Fibroblast of lung (primary cell): ENCODE measurements around the gene UBA1. TPM values are rescaled to one million over a fixed set of nuclear protein-coding genes. Genes with fewer than 3 reads are reported as not detected.
A peak's percentile ranks its signal among the peaks of the same experiment; 100 is the strongest.

ENCODE experiments used
- DNase-seq, 2 donors: peaks; one replicate each; pipeline versions ENCODE4 v3.0.0 to v3.0.0-alpha.2; 2010; ENCODE audit warnings: low read depth in 2 of 2
- H2AFZ ChIP-seq: 2 replicates; pipeline ENCODE4 v1.5.1; 2012; ENCODE audit warnings: low read length, control low read depth, inconsistent platforms
- H3K27ac ChIP-seq: 2 replicates; pipeline ENCODE4 v1.5.1; 2011; ENCODE audit warnings: low read length, control low read depth; ENCODE audit not compliant: insufficient read depth
- H3K27me3 ChIP-seq: 2 replicates; pipeline ENCODE4 v1.5.1; 2011; ENCODE audit warnings: mild to moderate bottlenecking, low read length; ENCODE audit not compliant: control insufficient read depth, insufficient read depth
- H3K36me3 ChIP-seq: 2 replicates; pipeline ENCODE4 v1.5.1; 2011; ENCODE audit warnings: low read length; ENCODE audit not compliant: control insufficient read depth, insufficient read depth
- H3K4me1 ChIP-seq: 2 replicates; pipeline ENCODE4 v1.5.1; 2011; ENCODE audit warnings: low read length; ENCODE audit not compliant: control insufficient read depth, insufficient read depth; ENCODE audit errors: extremely low read depth
- H3K4me2 ChIP-seq: 2 replicates; pipeline ENCODE4 v1.5.1; 2011; ENCODE audit warnings: low read length, control low read depth; ENCODE audit not compliant: insufficient read depth; ENCODE audit errors: extremely low read depth
- H3K4me3 ChIP-seq, 4 experiments: fragments of 200-600 bp in 1 of 4; sonication (generic) in 1 of 4; replicated peaks in 1 of 4; 2 replicates each; pipeline ENCODE4 v1.5.1; 2011 to 2016; ENCODE audit warnings: low read length in 4 of 4, low read depth in 3 of 4, mild to moderate bottlenecking in 3 of 4, control low read depth in 2 of 4, inconsistent platforms in 1 of 4, mixed read lengths in 1 of 4; ENCODE audit not compliant: insufficient read depth in 1 of 4; ENCODE audit errors: control extremely low read depth in 1 of 4
- H3K79me2 ChIP-seq: 2 replicates; pipeline ENCODE4 v1.5.1; 2012; ENCODE audit warnings: mild to moderate bottlenecking, low read length, inconsistent platforms; ENCODE audit not compliant: control insufficient read depth, insufficient read depth
- H3K9ac ChIP-seq: 2 replicates; pipeline ENCODE4 v1.5.1; 2011; ENCODE audit warnings: mild to moderate bottlenecking, low read length, control low read depth; ENCODE audit not compliant: insufficient read depth
- H3K9me3 ChIP-seq: 2 replicates; pipeline ENCODE4 v1.5.1; 2012; ENCODE audit warnings: low read depth, low read length; ENCODE audit not compliant: control insufficient read depth, insufficient read depth
- H4K20me1 ChIP-seq: 2 replicates; pipeline ENCODE4 v1.5.1; 2011; ENCODE audit warnings: low read length; ENCODE audit not compliant: control insufficient read depth, insufficient read depth; ENCODE audit errors: extremely low read depth
- EZH2 ChIP-seq: IDR thresholded peaks from 2 replicates; pipeline ENCODE4 v1.5.1; 2012; ENCODE audit warnings: low read length, control low read depth, mild to moderate bottlenecking; ENCODE audit errors: missing control alignments
- polyA plus RNA-seq, 2 donors: library from polyadenylated mRNA; depleted of rRNA in 1 of 2; stranded (reverse) in 1 of 2; unstranded in 1 of 2; fragments of >200 nt; gene quantifications; 2 replicates each; pipeline ENCODE4 v1.2.1, GENCODE V29; 2011 to 2012; ENCODE audit warnings: missing spikeins in 1 of 2
- total RNA-seq: library from RNA; depleted of rRNA; stranded (reverse); fragments of >200 nt; gene quantifications from 2 replicates; pipeline ENCODE4 v1.2.1, GENCODE V29; 2014
- TF ChIP-seq, protein P1 (sequence below), 2 donors: IDR thresholded peaks in 1 of 2; conservative IDR thresholded peaks in 1 of 2; 1 replicate in 1 of 2; 2 replicates in 1 of 2; pipeline ENCODE4 v1.5.1; 2011 to 2012; ENCODE audit warnings: low read length in 2 of 2, control low read depth in 1 of 2, inconsistent platforms in 1 of 2, low read depth in 1 of 2, mild to moderate bottlenecking in 1 of 2

UBA1 gene
- total and polyA plus RNA-seq, 2 donors (not counting 1 experiment from before 2014, with no cell fraction given) = 135 to 158 TPM

DNA sequence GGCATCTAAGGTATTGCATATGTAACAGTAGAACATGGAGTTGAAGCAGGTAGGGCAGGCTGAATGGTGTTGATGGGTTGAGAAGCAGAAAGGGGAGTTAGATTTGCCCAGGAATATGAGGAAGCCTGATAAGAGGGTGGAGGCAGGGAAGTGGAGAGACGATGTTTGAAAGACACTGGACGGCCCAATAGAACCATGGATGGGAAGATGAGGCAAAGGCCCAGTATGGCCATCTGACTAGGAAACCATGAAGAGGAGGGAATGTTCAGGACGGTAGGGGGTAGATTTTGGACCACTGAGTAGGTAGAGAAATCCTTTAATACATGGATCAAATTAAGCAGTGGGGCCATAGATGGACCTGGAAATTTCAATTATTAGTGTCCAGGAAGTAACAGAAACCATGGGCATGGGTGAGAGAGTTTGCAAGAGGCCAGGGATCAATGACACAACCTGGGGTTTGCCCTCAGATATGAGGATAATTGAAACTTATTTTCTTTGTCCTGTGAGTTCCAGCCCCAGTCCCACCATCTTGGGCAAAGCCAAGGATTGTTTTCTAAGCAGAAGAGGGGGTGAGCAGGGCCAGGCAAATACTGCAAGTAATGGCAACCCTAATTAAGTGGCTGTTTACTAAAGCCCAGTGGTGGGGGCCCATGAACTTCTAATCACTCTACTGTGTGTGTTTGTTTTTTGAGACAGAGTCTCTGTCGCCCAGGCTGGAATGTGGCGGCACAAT lies 36.7 kb downstream of the UBA1 start:
- H3K9ac ChIP-seq = no peak overlapping the region
- TF ChIP-seq EZH2 = no peak
- TF ChIP-seq, protein P1, sequence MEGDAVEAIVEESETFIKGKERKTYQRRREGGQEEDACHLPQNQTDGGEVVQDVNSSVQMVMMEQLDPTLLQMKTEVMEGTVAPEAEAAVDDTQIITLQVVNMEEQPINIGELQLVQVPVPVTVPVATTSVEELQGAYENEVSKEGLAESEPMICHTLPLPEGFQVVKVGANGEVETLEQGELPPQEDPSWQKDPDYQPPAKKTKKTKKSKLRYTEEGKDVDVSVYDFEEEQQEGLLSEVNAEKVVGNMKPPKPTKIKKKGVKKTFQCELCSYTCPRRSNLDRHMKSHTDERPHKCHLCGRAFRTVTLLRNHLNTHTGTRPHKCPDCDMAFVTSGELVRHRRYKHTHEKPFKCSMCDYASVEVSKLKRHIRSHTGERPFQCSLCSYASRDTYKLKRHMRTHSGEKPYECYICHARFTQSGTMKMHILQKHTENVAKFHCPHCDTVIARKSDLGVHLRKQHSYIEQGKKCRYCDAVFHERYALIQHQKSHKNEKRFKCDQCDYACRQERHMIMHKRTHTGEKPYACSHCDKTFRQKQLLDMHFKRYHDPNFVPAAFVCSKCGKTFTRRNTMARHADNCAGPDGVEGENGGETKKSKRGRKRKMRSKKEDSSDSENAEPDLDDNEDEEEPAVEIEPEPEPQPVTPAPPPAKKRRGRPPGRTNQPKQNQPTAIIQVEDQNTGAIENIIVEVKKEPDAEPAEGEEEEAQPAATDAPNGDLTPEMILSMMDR (conservative IDR thresholded peaks at IDR 0.05 in 1 of 2, IDR thresholded peaks at IDR 0.05 in 1 of 2; ENCODE audit: low read depth in 1 of 2, low read length in 2 of 2) = no peak
- no peaks in the 10 kb centered on the region for H4K20me1 ChIP-seq

DNA sequence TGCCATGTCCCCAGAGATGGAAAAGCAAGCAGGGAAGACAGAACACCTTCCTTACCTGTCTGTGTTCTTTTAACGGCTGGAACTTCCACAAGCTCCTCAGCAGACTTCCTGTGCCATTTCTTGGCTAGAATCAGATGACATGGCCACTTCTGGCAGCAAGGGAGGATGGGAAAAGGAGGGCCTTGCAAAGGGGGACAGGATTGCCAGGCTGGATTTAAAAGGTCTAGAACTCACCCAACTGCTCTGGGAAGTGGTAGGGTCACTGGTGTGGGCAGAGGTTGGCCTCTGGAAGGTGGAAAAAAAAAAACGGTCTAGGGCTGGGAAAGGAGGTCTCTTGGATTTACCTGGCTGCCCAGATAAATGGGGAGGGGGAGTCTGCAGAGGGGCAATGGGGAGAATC lies 37.5 kb downstream of the UBA1 start:
- peaks cover 7% of the 10 kb centered on the region for H3K36me3 ChIP-seq
- no peaks in the 10 kb centered on the region for H4K20me1 ChIP-seq
- no peaks in the 10 kb centered on the region for H3K27me3 ChIP-seq
- no peaks in the 10 kb centered on the region for H3K4me1 ChIP-seq
- no peaks in the 10 kb centered on the region for H3K9me3 ChIP-seq
- H3K4me2 ChIP-seq = no peak overlapping the region
- H3K79me2 ChIP-seq = peaks cover 22% of the 10 kb centered on the region
- H3K9ac ChIP-seq = no peak overlapping the region
- no peak for TF ChIP-seq EZH2
- TF ChIP-seq, protein P1 (conservative IDR thresholded peaks at IDR 0.05 in 1 of 2, IDR thresholded peaks at IDR 0.05 in 1 of 2; ENCODE audit: low read depth in 1 of 2, low read length in 2 of 2) = no peak
- no peak for DNase-seq
- H2AFZ ChIP-seq = no peak overlapping the region
- no peak overlapping the region for H3K4me3 ChIP-seq
- no peak overlapping the region for H3K27ac ChIP-seq

More for the DNA sequence above, 36.7 kb downstream of the UBA1 start:
- Histone ChIP-seq H3K27me3 (no peaks in the 10 kb centered on the region), H3K27ac (no peak overlapping the region), H3K79me2 (peaks cover 13% of the 10 kb centered on the region), H3K36me3 (peaks cover 11% of the 10 kb centered on the region), H3K4me1 (no peaks in the 10 kb centered on the region), H3K4me3 (no peak overlapping the region), H3K4me2 (no peak overlapping the region), H2AFZ (no peak overlapping the region), H3K9me3 (no peaks in the 10 kb centered on the region)
- DNase-seq = no peak

DNA sequence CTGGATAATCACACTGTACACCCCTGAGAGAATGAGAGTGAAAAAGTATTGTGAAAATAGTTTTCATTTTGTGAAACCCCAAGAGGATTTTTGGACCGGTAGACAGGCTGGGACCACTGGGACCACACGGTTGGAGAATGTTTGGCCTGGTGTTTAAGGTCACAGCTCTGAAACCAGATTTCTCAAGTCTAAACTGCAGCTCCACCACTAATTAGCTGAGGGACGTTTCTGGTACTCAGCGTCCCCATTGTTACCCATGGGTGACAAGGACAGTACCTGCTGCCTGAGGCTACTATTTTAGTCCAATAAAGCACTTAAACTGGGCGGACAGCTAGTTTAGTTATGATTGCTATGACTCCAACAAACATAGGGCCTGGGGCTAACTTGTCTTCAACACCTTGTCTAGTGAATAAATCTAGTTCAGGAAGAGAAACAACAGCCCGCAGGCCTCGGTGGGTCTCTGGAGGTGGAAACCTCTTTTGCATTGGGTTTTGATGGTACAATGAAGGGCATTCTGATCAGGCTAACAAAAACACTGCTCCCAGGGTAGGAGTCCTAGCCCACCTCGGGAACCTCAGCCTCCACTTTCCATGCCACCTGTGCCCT lies 38.7 kb downstream of the UBA1 start:
- Histone ChIP-seq H2AFZ (peak overlapping the region; percentile 13), H3K4me1 (no peaks in the 10 kb centered on the region), H4K20me1 (no peaks in the 10 kb centered on the region), H3K4me2 (peak overlapping the region; percentile 74), H3K27ac (peak overlapping the region; percentile 94), H3K27me3 (no peaks in the 10 kb centered on the region), H3K9ac (peak overlapping the region; percentile 79), H3K36me3 (peaks cover 2% of the 10 kb centered on the region), H3K4me3 (peak overlapping the region; percentile 46 to 72 (median 72)), H3K9me3 (no peaks in the 10 kb centered on the region), H3K79me2 (peaks cover 33% of the 10 kb centered on the region)
- DNase-seq = no peak
- TF ChIP-seq, protein P1 (conservative IDR thresholded peaks at IDR 0.05 in 1 of 2, IDR thresholded peaks at IDR 0.05 in 1 of 2; ENCODE audit: low read depth in 1 of 2, low read length in 2 of 2) = no peak
